ENCODE measurements around the gene TRMT44.

GRCh38 chr4:8506373-8507195 is 66.0 kb downstream of the TRMT44 start:
- TF ChIP-seq CTCF (IDR thresholded peaks at IDR 0.05), result no peak
- no peak for TF ChIP-seq EZH2 (IDR thresholded peaks at IDR 0.05; ENCODE audit: borderline replicate concordance, insufficient read depth, low read depth, low read length, poor library complexity, severe bottlenecking)
